Measurements from ENCODE around the gene RNF224.

Gene RNF224

DNA sequence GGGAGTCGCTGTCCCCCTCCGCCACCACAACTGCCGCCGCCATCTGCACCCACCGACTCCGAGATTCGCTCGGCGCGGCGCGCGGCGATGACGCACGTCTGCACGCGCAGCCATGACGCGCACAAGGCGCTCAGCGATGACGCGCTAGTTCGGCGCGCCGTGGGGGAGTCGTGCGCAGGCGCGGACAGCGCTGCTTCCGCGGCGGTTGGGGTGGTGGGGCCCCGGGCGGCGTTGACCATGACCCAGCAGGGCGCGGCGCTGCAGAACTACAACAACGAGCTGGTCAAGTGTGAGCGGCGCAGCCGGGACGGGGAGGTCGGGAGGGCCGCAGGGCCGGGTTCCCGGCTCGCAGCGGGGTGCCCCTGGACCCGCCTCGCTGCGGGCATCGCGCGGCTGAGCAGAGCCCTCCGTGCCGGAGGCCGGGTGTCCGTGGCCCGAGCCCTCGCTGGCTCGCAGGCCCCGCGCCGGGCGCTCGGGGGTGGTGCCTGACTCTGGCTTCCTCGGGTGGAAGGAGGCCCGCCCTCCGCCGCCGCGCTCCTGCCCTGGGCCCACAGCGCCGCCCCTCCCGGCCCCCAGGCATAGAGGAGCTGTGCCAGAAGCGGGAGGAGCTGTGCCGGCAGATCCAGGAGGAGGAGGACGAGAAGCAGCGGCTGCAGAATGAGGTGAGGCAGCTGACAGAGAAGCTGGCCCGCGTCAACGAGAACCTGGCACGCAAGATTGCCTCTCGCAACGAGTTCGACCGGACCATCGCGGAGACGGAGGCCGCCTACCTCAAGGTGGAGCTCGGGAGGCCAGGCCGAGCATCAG, 38.6 kb upstream of the RNF224 start, which contains the start of the genes ANAPC2 and SSNA1:
ANAPC2 (minus strand) TSS at position 71 of the 807 bp plus-strand sequence; CDS start at position 43, 28 bp downstream.
SSNA1 (plus strand) TSS at position 187 of the 807 bp plus-strand sequence; CDS start at position 238, 51 bp downstream.
- H3K27me3 Mint-ChIP-seq = no peaks in the 10 kb centered on the region
- H3K36me3 Mint-ChIP-seq (ENCODE audit: low read depth) = peaks cover 9% of the 10 kb centered on the region
- H3K9me3 Mint-ChIP-seq = no peaks in the 10 kb centered on the region
- peak within 1 kb of the TSS; percentile 93 for H3K27ac Mint-ChIP-seq
- peaks cover 36% of the 10 kb centered on the region for H3K4me1 Mint-ChIP-seq (ENCODE audit: low read depth)
- H3K4me3 Mint-ChIP-seq = peak within 1 kb of the TSS; percentile 95

DNA sequence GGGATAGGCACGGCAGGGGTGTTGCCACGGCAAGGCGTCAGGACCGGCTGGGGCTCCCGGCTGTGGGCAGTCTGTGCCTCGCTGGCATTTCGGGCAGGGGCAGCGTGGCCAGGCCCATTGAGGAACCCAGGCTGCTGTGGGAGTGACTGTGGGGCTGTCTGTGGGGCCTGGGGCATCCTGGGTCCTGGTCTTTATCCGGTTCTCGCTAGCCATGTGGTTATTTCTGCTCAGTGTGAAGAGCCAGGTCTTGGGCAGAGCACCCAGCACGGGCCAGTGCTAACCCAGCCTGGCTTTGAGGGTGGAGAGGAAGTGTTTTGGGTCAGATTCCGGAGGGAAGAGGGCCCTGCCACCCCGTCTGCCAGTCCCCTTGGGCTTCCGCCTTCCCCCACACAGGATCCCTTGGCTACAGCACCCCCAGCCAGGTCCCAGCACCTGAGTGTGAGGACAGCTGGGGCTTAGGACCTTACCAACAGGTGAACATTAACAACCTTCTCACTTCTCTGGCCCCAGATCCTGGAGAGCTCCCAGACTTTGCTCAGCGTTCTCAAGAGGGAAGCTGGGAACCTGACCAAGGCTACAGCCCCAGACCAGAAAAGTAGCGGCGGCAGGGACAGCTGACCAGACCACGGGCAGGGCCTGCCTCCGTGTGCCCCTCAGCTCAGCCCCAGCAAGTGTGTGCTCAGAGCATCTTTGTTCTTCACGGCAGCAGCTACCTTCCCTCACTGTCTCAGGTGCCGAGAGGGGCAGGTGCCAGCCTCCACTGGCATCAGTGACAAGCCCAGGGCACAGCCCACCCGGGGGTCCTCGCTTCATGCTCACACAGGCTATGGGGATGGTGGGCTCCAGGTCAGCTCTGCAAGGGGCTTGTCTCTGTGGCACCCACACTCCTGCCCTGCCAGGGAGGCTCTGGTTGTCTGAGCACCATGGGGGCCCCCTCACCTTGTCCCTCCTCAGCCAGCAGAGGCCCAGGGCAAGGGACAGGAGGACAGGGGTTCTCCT, 37.7 kb upstream of the RNF224 start:
- peaks cover 36% of the 10 kb centered on the region for H3K4me1 Mint-ChIP-seq (ENCODE audit: low read depth)
- peaks cover 4% of the 10 kb centered on the region for H3K36me3 Mint-ChIP-seq (ENCODE audit: low read depth)
- H3K27me3 Mint-ChIP-seq = no peaks in the 10 kb centered on the region
- peak overlapping the region; percentile 95 for H3K4me3 Mint-ChIP-seq
- peak overlapping the region; percentile 93 for H3K27ac Mint-ChIP-seq
- H3K9me3 Mint-ChIP-seq = no peaks in the 10 kb centered on the region

GRCh38 chr9:137190315-137190856, 36.9 kb upstream of the RNF224 start:
- H3K4me3 Mint-ChIP-seq = peak overlapping the region; percentile 95
- no peaks in the 10 kb centered on the region for H3K27me3 Mint-ChIP-seq
- H3K27ac Mint-ChIP-seq = peak overlapping the region; percentile 65
- no peaks in the 10 kb centered on the region for H3K9me3 Mint-ChIP-seq
- peaks cover 2% of the 10 kb centered on the region for H3K36me3 Mint-ChIP-seq (ENCODE audit: low read depth)
- peaks cover 36% of the 10 kb centered on the region for H3K4me1 Mint-ChIP-seq (ENCODE audit: low read depth)

GRCh38 chr9:137191245-137191644, 36.1 kb upstream of the RNF224 start:
- H3K27ac Mint-ChIP-seq = no peak overlapping the region
- no peak overlapping the region for H3K4me3 Mint-ChIP-seq

DNA sequence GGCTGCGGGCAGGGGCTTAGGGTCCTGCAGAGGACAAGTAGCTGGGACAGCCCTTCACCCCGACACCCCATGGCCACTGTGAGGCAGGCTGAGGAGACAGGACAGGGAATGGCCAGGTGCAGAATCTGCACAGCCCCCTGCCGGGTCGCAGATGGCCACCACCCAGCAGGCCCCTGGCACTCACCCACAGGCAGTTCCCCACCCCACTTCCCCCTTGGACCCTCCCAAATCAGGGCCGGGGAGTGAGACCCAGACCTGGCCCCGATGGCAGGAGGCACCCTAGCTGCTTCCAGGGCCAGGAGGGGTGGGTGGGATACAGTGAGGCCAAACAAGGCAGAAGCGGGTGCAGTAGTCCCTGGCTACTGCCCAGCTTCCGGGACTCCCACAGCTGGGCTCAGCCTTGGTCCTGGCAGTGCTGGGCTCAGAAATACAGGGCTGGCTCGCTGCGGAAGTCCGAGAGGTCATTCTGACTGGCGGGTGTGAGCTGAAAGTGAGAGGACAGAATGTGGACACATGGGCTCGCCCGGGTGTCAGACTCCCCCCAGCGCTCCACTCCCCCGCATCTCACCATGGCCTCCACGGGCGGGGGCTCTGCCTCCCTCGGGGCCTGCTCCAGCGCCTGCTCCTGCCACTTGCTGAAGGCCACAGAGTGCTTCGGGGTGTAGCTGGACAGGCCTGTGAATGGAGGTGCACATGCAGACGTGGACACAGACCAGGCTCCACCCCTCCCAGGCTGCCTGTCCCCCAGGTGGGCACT, 35.4 kb upstream of the RNF224 start:
- no peak overlapping the region for H3K4me3 Mint-ChIP-seq
- H3K36me3 Mint-ChIP-seq (ENCODE audit: low read depth) = no peaks in the 10 kb centered on the region
- peaks cover 27% of the 10 kb centered on the region for H3K4me1 Mint-ChIP-seq (ENCODE audit: low read depth)
- no peak overlapping the region for H3K27ac Mint-ChIP-seq
- no peaks in the 10 kb centered on the region for H3K27me3 Mint-ChIP-seq
- H3K9me3 Mint-ChIP-seq = no peaks in the 10 kb centered on the region

More at GRCh38 chr9:137191245-137191644, 36.1 kb upstream of the RNF224 start:
- H3K36me3 Mint-ChIP-seq (ENCODE audit: low read depth) = no peaks in the 10 kb centered on the region
- H3K4me1 Mint-ChIP-seq (ENCODE audit: low read depth) = peaks cover 33% of the 10 kb centered on the region
- no peaks in the 10 kb centered on the region for H3K9me3 Mint-ChIP-seq
- H3K27me3 Mint-ChIP-seq = no peaks in the 10 kb centered on the region

DNA sequence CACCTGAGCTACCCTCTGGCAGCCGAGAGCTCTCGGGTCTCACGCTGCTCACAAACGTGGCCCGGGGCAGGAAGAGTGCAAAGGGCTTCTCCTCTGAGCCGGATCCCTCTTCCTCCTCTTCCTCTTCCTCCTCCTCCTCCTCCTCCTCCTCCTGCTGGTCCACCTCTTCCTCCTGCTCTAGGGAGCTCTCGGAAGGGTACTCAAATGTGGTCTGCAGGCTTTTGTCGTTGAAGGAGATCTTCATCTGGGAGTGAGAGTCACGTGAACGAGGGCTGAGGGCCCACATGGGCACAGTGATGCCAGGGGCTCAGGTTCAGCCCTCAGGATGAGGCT, 34.9 kb upstream of the RNF224 start:
- H3K4me3 Mint-ChIP-seq = no peak overlapping the region
- H3K36me3 Mint-ChIP-seq (ENCODE audit: low read depth) = no peaks in the 10 kb centered on the region
- no peak overlapping the region for H3K27ac Mint-ChIP-seq
- no peaks in the 10 kb centered on the region for H3K27me3 Mint-ChIP-seq
- H3K4me1 Mint-ChIP-seq (ENCODE audit: low read depth) = peaks cover 21% of the 10 kb centered on the region
- no peaks in the 10 kb centered on the region for H3K9me3 Mint-ChIP-seq

DNA sequence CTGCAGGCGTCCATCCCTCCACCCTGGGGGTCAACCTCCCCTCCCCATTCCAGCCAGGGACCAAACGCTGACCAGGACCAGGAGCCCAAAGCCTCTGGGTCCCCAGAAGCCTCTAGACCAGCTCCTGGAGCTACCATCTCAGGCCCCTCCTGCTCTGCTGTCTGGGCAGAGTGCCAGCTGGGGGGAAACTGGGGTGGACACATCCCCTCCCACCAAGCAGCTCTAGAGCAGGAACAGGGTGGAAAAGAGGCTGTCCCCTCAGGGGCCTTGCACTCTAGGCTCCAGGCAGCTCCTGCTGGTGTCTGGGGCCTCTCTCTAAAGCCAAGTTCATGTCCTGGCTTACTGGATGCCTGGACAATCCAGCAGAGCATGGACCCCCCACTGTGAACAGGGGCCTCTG, 34.4 kb upstream of the RNF224 start:
- Mint-ChIP-seq H3K9me3 (no peaks in the 10 kb centered on the region), H3K4me3 (no peak overlapping the region), H3K36me3 (ENCODE audit: low read depth) (no peaks in the 10 kb centered on the region), H3K4me1 (ENCODE audit: low read depth) (peaks cover 18% of the 10 kb centered on the region), H3K27ac (no peak overlapping the region), H3K27me3 (no peaks in the 10 kb centered on the region)

- no peak overlapping the region for H3K27ac Mint-ChIP-seq
- H3K4me1 Mint-ChIP-seq (ENCODE audit: low read depth) = peaks cover 22% of the 10 kb centered on the region
- no peaks in the 10 kb centered on the region for H3K27me3 Mint-ChIP-seq
- no peaks in the 10 kb centered on the region for H3K9me3 Mint-ChIP-seq
- H3K4me3 Mint-ChIP-seq = no peak overlapping the region
- no peaks in the 10 kb centered on the region for H3K36me3 Mint-ChIP-seq (ENCODE audit: low read depth)
Measured at GRCh38 chr9:137193771-137194170, 33.5 kb upstream of the RNF224 start.

GRCh38 chr9:137194388-137194787, 32.9 kb upstream of the RNF224 start:
- Mint-ChIP-seq H3K9me3 (no peaks in the 10 kb centered on the region), H3K27ac (no peak overlapping the region), H3K36me3 (ENCODE audit: low read depth) (no peaks in the 10 kb centered on the region), H3K4me3 (no peak overlapping the region), H3K27me3 (no peaks in the 10 kb centered on the region), H3K4me1 (ENCODE audit: low read depth) (peaks cover 16% of the 10 kb centered on the region)

DNA sequence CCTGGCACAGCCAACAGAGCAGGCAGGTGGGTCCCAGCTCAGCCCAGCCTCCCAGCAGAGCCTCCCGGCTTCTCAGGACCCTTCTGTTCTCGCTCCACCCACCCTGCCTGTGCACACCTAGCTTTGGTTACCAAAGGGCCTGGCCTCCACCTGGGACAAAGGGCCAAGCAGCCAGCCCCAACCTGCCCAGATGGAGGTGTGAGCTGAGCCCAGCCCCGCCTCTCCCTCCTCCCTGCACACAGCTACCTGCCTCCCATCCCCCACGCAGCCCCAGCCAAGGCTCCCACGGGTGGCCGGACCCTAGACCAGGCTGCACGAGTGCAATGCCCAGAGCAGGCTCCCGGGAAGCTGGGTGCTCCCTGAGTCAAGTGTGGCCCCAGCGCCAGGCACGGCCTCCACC, 32.4 kb upstream of the RNF224 start:
- no peak overlapping the region for H3K27ac Mint-ChIP-seq
- peaks cover 14% of the 10 kb centered on the region for H3K4me1 Mint-ChIP-seq (ENCODE audit: low read depth)
- H3K4me3 Mint-ChIP-seq = no peak overlapping the region
- no peaks in the 10 kb centered on the region for H3K36me3 Mint-ChIP-seq (ENCODE audit: low read depth)
- no peaks in the 10 kb centered on the region for H3K27me3 Mint-ChIP-seq
- H3K9me3 Mint-ChIP-seq = no peaks in the 10 kb centered on the region

GRCh38 chr9:137195525-137196220, 31.6 kb upstream of the RNF224 start:
- H3K4me1 Mint-ChIP-seq (ENCODE audit: low read depth) = peaks cover 11% of the 10 kb centered on the region
- no peak overlapping the region for H3K4me3 Mint-ChIP-seq
- H3K27me3 Mint-ChIP-seq = no peaks in the 10 kb centered on the region
- H3K27ac Mint-ChIP-seq = no peak overlapping the region
- no peaks in the 10 kb centered on the region for H3K9me3 Mint-ChIP-seq
- H3K36me3 Mint-ChIP-seq (ENCODE audit: low read depth) = no peaks in the 10 kb centered on the region

DNA sequence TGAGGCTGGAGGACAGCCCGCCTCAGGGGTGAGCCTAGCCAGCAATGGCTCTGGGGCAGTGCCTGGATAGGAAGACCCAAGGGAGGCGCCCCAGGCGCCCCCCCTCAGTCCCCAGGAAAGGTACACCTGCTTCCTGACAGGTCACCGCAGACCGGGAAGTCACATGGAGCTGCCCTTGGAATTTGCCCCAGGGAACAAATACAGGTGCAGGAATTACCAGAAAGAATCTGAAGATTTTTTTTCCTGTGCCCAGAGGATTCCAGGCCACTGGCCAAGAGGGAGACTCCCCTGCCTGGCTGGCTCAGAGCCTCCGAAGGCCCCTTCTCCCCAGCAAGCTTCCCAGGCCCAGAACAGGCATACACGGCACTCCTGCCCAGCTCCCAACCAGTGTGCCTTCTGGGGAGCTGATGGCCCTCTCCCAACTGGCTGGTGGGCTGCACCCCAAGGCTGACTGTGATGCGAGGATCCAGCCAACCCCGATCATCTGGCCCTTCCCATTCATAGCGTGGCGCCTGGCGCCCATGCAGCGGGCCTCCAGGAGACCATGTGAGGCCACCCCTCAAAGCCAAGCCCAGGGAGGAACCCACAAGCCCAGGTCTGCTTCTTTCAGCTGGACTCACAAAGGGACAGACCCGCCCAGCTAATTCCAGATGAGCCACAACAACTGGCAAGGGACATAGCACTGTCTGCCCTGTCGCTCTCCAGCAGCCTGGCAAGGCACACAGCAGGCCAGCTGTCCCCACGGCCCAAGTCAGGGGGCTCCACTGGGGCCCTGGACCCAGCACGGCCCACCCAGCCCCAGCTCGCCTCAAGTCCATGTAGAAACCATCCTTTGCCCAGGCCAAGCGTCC, 29.0 kb upstream of the RNF224 start:
- no peaks in the 10 kb centered on the region for H3K27me3 Mint-ChIP-seq
- H3K4me3 Mint-ChIP-seq = peak overlapping the region; percentile 35

DNA sequence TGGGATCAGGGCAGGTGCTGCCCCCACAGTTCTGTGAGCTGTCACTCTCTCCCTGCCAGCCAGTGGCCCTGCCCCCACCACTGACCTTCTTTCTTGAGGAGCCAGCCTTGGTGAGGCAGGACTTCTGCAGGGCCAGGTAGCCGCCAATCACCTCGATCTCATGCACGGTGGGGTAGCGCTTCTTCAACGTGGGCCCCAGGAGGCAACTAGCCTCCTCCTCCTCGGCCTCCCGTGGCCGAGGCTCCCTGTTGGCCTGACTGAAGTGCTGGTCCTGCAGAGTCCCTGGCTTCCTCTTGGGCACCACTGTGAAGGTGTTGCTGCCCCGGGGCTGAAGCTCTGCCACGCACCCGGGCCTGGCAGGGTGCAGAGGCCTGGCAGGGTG, 28.4 kb upstream of the RNF224 start:
- Mint-ChIP-seq H3K27ac (no peak overlapping the region), H3K4me1 (ENCODE audit: low read depth) (peaks cover 26% of the 10 kb centered on the region), H3K36me3 (ENCODE audit: low read depth) (no peaks in the 10 kb centered on the region), H3K9me3 (no peaks in the 10 kb centered on the region), H3K4me3 (no peak overlapping the region), H3K27me3 (no peaks in the 10 kb centered on the region)

More for the DNA sequence above, 29.0 kb upstream of the RNF224 start:
- Mint-ChIP-seq H3K9me3 (no peaks in the 10 kb centered on the region), H3K36me3 (ENCODE audit: low read depth) (no peaks in the 10 kb centered on the region), H3K27ac (no peak overlapping the region), H3K4me1 (ENCODE audit: low read depth) (peaks cover 20% of the 10 kb centered on the region)

All from stimulated activated naive CD8-positive, alpha-beta T cell treated with anti-CD3 and anti-CD28 coated beads, Interleukin-15, Interleukin-2, amounts not matched to agents 100 ng/mL and 50 ng/mL, for 24 hours (primary cell).